AG04450 (cell line): Measurements from ENCODE around the gene SORCS2. TPM values are rescaled to one million over a fixed set of nuclear protein-coding genes. Genes with fewer than 3 reads are reported as not detected.

ENCODE experiments used
- CTCF ChIA-PET: fragments of 300-600, 350-600 bp; formaldehyde crosslinking; extraction: SDS; loops from one replicate; lab custom pipeline; 2022; ENCODE audit warnings: antibody characterized with exemption, inconsistent platforms; lab: Charles Lee
- POLR2A ChIA-PET: fragments of 350-600 bp; formaldehyde crosslinking; extraction: SDS; loops from one replicate; lab custom pipeline; 2021; ENCODE audit warnings: antibody characterized with exemption, inconsistent platforms; lab: Yijun Ruan, JAX
- DNase-seq: peaks from one replicate; pipeline ENCODE4 v3.0.0-alpha.2; 2011; ENCODE audit warnings: low read depth, low spot score
- H3K27ac ChIP-seq: one replicate; pipeline ENCODE4 v1.5.1; 2012; ENCODE audit warnings: low read depth, low read length, control low read depth
- H3K27me3 ChIP-seq: one replicate; pipeline ENCODE4 v1.6.0; 2012; ENCODE audit warnings: low read length; ENCODE audit not compliant: control insufficient read depth, insufficient read depth
- H3K4me3 ChIP-seq: 2 replicates; pipeline ENCODE4 v1.5.1; 2011; ENCODE audit warnings: mild to moderate bottlenecking, low read depth, low read length, control low read depth
- H3K9me3 ChIP-seq: 2 replicates; pipeline ENCODE4 v1.5.1; 2012; ENCODE audit warnings: low read length; ENCODE audit not compliant: control insufficient read depth, insufficient read depth
- polyA plus RNA-seq: library from polyadenylated mRNA; depleted of rRNA; stranded (reverse); fragments of >200 nt; gene quantifications from 2 replicates; pipeline ENCODE4 v1.2.3, GENCODE V29; 2011
- TF ChIP-seq, protein P1 (sequence below): IDR thresholded peaks from 2 replicates; pipeline ENCODE4 v1.5.1; 2011; ENCODE audit warnings: low read depth, low read length, control low read depth, inconsistent platforms

Gene SORCS2
- polyA plus RNA-seq, 1 experiment = 0.29 TPM

DNA sequence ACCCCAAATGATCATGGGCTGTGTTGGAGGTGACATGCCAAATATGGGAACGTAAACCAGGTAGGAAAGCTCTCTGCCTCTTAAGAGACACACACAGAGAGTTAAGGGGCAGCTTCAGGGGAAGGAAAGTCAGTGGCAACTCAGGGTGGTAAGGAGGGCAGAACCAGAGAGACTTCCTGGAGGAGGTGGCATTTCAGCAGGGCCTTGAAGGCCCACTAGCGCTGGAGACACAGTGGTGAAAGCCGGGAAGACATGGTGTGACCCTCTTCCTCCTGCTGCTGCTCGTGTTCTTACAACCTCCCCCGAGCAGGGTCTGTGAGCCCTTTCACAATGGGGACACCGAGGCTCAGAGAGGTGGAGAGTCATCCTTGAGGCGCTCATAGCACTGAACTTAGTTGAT lies 68.2 kb downstream of the SORCS2 start:
- POLR2A ChIA-PET = no interaction called here
- Histone ChIP-seq H3K9me3 (peaks cover 8% of the 10 kb centered on the region), H3K4me3 (no peak overlapping the region), H3K27ac (no peak overlapping the region), H3K27me3 (peaks cover 51% of the 10 kb centered on the region)
- TF ChIP-seq, protein P1, sequence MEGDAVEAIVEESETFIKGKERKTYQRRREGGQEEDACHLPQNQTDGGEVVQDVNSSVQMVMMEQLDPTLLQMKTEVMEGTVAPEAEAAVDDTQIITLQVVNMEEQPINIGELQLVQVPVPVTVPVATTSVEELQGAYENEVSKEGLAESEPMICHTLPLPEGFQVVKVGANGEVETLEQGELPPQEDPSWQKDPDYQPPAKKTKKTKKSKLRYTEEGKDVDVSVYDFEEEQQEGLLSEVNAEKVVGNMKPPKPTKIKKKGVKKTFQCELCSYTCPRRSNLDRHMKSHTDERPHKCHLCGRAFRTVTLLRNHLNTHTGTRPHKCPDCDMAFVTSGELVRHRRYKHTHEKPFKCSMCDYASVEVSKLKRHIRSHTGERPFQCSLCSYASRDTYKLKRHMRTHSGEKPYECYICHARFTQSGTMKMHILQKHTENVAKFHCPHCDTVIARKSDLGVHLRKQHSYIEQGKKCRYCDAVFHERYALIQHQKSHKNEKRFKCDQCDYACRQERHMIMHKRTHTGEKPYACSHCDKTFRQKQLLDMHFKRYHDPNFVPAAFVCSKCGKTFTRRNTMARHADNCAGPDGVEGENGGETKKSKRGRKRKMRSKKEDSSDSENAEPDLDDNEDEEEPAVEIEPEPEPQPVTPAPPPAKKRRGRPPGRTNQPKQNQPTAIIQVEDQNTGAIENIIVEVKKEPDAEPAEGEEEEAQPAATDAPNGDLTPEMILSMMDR = no peak
- CTCF ChIA-PET = interaction anchor here (1.0 kb wide), 1 partner anchor 189 kb away, joined by 3 read pairs; no protein-coding TSS in a partner anchor
- DNase-seq = no peak

DNA sequence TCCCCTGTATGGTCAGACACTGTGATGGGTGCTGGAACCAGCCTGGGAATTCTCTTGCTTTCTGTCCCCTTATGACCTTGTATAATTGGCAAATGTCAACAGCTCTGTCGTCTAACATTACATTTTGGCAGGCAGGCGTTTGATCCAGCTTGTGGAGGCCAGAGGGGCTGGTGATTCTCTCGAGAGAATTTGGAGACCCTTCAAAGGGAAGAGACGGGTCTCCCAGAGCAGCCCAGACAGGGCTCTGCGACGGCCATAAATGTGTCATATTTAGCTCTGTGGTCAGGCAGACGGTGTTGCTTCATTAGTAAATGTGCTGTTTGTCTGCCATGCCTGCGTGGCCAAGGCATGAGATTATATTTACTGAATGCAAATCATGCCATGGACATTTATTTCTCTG lies 68.7 kb downstream of the SORCS2 start:
- H3K9me3 ChIP-seq = peaks cover 8% of the 10 kb centered on the region
- H3K27me3 ChIP-seq = peaks cover 47% of the 10 kb centered on the region
- no peak overlapping the region for H3K4me3 ChIP-seq
- POLR2A ChIA-PET = no interaction called here
- DNase-seq = no peak
- TF ChIP-seq, protein P1 = no peak
- CTCF ChIA-PET = interaction anchor here (1.0 to 1.1 kb wide), 2 partner anchors 56 to 190 kb away, joined by 3 read pairs; no protein-coding TSS in a partner anchor
- H3K27ac ChIP-seq = no peak overlapping the region

DNA sequence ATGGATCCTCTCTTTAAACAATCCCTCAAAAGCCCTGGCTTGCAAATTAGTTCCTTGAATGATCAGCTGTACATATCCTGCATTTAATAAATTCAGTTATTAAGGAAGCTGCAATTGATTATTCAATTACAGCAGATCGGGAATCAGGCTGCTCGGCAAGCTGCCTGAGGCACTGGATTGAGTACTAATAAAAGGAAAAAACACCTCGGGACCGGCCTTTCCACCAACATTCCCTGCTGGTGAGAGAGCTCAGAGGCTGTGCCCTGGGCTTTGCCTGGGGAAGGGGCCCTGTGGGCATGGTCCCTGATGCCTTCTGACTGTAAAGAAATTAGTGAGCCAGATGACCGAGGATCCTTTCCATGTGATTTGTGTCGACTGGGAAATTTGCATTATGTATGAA lies 69.2 kb downstream of the SORCS2 start:
- DNase-seq = no peak
- Histone ChIP-seq H3K9me3 (peaks cover 9% of the 10 kb centered on the region), H3K4me3 (no peak overlapping the region), H3K27me3 (peaks cover 43% of the 10 kb centered on the region), H3K27ac (no peak overlapping the region)
- ChIA-PET POLR2A (no interaction called here), CTCF (interaction anchor here (1.0 to 1.1 kb wide), 2 partner anchors 56 to 190 kb away, joined by 3 read pairs; no protein-coding TSS in a partner anchor)
- TF ChIP-seq, protein P1 = no peak

DNA sequence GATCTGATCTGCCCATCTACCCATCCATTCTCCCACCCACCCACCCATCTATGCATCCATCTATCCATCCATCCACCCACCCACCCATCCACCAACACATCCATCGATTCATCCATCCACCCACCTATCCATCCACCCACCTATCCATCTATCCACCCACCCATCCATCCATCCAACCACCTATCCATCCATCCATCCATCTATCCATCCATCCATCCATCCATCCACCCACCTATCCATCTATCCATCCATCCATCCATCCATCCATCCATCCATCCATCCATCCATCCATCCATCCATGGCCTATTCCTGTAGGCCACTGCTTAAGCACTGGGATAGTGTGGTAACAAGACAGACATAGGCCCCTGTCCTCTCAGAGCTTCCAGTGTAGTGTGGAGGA lies 69.8 kb downstream of the SORCS2 start:
- no peak overlapping the region for H3K4me3 ChIP-seq
- peaks cover 37% of the 10 kb centered on the region for H3K27me3 ChIP-seq
- ChIA-PET CTCF (interaction anchor here (1.1 kb wide), 1 partner anchor 57 kb away, joined by 3 read pairs; no protein-coding TSS in a partner anchor), POLR2A (no interaction called here)
- TF ChIP-seq, protein P1 = no peak
- no peak overlapping the region for H3K27ac ChIP-seq
- peaks cover 11% of the 10 kb centered on the region for H3K9me3 ChIP-seq
- no peak for DNase-seq

DNA sequence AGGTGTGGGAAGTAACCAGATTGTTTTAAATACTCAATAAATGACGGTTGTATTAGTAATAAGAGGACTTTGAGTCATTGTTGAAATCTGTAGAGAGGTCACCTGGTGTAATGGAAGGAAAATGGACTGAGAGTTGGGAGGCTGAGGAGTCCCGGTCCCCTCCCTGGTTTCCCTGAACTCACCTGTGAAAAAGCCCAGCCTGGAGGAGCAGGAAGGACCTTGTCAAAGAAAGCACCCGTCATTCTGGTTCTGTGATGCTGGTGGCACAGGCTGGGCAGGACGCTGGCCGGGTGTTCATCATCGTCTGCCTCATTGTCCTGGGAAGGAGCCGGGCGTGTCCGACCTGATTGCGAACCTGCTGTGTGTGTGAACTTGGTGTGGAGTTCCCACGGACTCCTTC lies 70.8 kb downstream of the SORCS2 start:
- H3K27me3 ChIP-seq = peaks cover 28% of the 10 kb centered on the region
- no peak for DNase-seq
- H3K27ac ChIP-seq = no peak overlapping the region
- TF ChIP-seq, protein P1 = no peak
- ChIA-PET CTCF (no interaction called here), POLR2A (no interaction called here)
- H3K4me3 ChIP-seq = no peak overlapping the region
- H3K9me3 ChIP-seq = peaks cover 11% of the 10 kb centered on the region
